Choroid plexus epithelial cell (primary cell): ENCODE measurements around the gene CITED2.
A peak's percentile ranks its signal among the peaks of the same experiment; 100 is the strongest.

ENCODE experiments used
- DNase-seq: peaks from one replicate; pipeline ENCODE4 v3.0.0-alpha.2; 2010; ENCODE audit warnings: low read depth
- H3K4me3 ChIP-seq: 2 replicates; pipeline ENCODE4 v1.5.1; 2011; ENCODE audit warnings: low read depth, mild to moderate bottlenecking, control low read depth, low read length, moderate library complexity
- TF ChIP-seq, protein P1 (sequence below): conservative IDR thresholded peaks from 2 replicates; pipeline ENCODE4 v1.5.1; 2011; ENCODE audit warnings: low read depth, mild to moderate bottlenecking, control low read depth, inconsistent platforms, low read length, moderate library complexity

The CITED2 gene

GRCh38 chr6:139381216-139381865 is 6.9 kb upstream of the CITED2 start:
- TF ChIP-seq, protein P1, sequence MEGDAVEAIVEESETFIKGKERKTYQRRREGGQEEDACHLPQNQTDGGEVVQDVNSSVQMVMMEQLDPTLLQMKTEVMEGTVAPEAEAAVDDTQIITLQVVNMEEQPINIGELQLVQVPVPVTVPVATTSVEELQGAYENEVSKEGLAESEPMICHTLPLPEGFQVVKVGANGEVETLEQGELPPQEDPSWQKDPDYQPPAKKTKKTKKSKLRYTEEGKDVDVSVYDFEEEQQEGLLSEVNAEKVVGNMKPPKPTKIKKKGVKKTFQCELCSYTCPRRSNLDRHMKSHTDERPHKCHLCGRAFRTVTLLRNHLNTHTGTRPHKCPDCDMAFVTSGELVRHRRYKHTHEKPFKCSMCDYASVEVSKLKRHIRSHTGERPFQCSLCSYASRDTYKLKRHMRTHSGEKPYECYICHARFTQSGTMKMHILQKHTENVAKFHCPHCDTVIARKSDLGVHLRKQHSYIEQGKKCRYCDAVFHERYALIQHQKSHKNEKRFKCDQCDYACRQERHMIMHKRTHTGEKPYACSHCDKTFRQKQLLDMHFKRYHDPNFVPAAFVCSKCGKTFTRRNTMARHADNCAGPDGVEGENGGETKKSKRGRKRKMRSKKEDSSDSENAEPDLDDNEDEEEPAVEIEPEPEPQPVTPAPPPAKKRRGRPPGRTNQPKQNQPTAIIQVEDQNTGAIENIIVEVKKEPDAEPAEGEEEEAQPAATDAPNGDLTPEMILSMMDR: no peak

DNA sequence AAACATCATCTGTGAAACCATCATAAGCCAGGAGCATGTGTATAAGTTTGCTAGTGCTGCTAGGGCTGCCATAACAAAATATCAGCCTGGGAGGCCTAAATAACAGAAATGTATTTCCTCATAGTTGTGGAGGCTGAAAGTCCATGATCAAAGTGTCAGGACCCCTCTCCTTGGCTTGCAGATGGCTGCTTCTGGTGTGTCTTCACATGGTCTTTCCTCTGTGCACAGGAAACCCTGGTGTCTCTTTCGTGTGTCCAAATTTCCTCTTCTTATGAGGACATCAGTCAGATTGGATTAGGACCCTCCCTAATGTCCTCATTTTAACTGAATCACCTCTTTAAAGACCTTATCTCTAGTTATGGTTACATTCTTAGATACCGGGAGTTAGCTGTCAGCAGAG is 6.2 kb upstream of the CITED2 start:
- no peak for DNase-seq
- H3K4me3 ChIP-seq: no peak overlapping the region
- TF ChIP-seq, protein P1: no peak

More at GRCh38 chr6:139381216-139381865, 6.9 kb upstream of the CITED2 start:
- peak; percentile 38 for DNase-seq
- no peak overlapping the region for H3K4me3 ChIP-seq

DNA sequence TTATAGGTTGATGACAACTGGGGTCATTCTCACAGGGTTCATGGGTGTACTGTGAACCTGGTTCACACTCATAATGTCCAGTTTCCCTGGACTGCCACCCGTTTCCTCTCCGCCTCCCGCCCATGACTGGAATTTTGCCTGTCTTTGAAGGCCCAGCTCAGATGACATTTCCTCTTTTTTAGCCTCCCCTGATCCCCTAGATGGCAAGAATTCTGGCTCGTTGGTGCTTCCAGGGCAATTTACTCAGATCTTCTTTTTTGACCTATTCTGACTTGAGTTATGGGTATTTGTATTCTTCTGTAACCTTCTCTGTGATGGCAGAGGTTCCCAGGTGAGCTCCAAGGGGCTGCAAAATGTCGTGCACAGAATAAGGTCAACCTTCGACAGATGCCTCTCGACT is 5.7 kb upstream of the CITED2 start:
- TF ChIP-seq, protein P1: no peak
- no peak for DNase-seq
- H3K4me3 ChIP-seq: no peak overlapping the region

- TF ChIP-seq, protein P1: no peak
- DNase-seq: peak; percentile 30
- no peak overlapping the region for H3K4me3 ChIP-seq
Measured at GRCh38 chr6:139378882-139379341, 4.5 kb upstream of the CITED2 start.

GRCh38 chr6:139378226-139378625 is 3.8 kb upstream of the CITED2 start:
- TF ChIP-seq, protein P1: no peak

GRCh38 chr6:139376604-139377218 is 2.3 kb upstream of the CITED2 start:
- H3K4me3 ChIP-seq: peak overlapping the region; percentile 92
- TF ChIP-seq, protein P1: peak; percentile 31
- peak; percentile 74 for DNase-seq

More at GRCh38 chr6:139378226-139378625, 3.8 kb upstream of the CITED2 start:
- H3K4me3 ChIP-seq: no peak overlapping the region
- DNase-seq: no peak

- peak overlapping the region; percentile 92 for H3K4me3 ChIP-seq
- DNase-seq: peak; percentile 72
- TF ChIP-seq, protein P1: no peak
Measured at GRCh38 chr6:139376017-139376330, 1.5 kb upstream of the CITED2 start.
